Esophagus muscularis mucosa (tissue), 4 donors: ENCODE measurements around the gene DNAI2. TPM values are rescaled to one million over a fixed set of nuclear protein-coding genes. Genes with fewer than 3 reads are reported as not detected.

Experiments used
- DNase-seq: peaks from one replicate; pipeline ENCODE4 v3.0.0-alpha.2; 2017; ENCODE audit errors: extremely low spot score
- H3K27ac ChIP-seq, 4 donors: fragments of 200-600 bp; sonication (generic); replicated peaks in 1 of 4; 1 replicate in 3 of 4; 2 replicates in 1 of 4; pipeline ENCODE4 v1.5.1; 2016 to 2019; ENCODE audit warnings: mild to moderate bottlenecking in 1 of 4
- H3K27me3 ChIP-seq, 4 donors: fragments of 200-600 bp; sonication (generic); one replicate each; pipeline versions ENCODE4 v1.5.1 to v1.6.0; 2016 to 2019
- H3K36me3 ChIP-seq, 4 donors: fragments of 200-600 bp; sonication (generic); one replicate each; pipeline ENCODE4 v1.5.1; 2016 to 2019
- H3K4me1 ChIP-seq, 4 donors: fragments of 200-600 bp; sonication (generic); one replicate each; pipeline ENCODE4 v1.5.1; 2016 to 2019
- H3K4me3 ChIP-seq, 4 donors: fragments of 200-600 bp; sonication (generic); 1 replicate in 2 of 4; 2 replicates in 2 of 4; pipeline ENCODE4 v1.5.1; 2016 to 2019; ENCODE audit warnings: mild to moderate bottlenecking in 4 of 4, moderate library complexity in 1 of 4
- H3K9me3 ChIP-seq, 4 donors: fragments of 200-600 bp; sonication (generic); 1 replicate in 3 of 4; 2 replicates in 1 of 4; pipeline ENCODE4 v1.5.1; 2016 to 2019
- EP300 ChIP-seq: sonication (generic); formaldehyde crosslinking; IDR thresholded peaks from one replicate; pipeline ENCODE4 v1.6.1; 2017; ENCODE audit warnings: antibody characterized with exemption
- POLR2A ChIP-seq: fragments of 450-650 bp; IDR thresholded peaks from one replicate; pipeline ENCODE4 v1.6.1; 2017; ENCODE audit warnings: antibody characterized with exemption, moderate library complexity, mild to moderate bottlenecking, low read depth
- POLR2AphosphoS5 ChIP-seq, 2 donors: sonication (generic); formaldehyde crosslinking; IDR thresholded peaks; one replicate each; pipeline ENCODE4 v1.6.1; 2017; ENCODE audit warnings: antibody characterized with exemption in 2 of 2
- WGBS: methylation state at CpG from one replicate; pipeline ENCODE4 v1.1.5; 2018; 5-methylcytosine and 5-hydroxymethylcytosine counted together
- intact Hi-C: fragments of 100-400 bp; cut with DNase I; formaldehyde crosslinking; loops from one replicate; pipeline ENCODE4 v1.15.1; 2023
- total RNA-seq, 4 donors: library from RNA; depleted of rRNA; stranded (reverse); fragments of >200 nt; gene quantifications; one replicate each; pipeline versions ENCODE4 v1.1.0 to v1.2.1, GENCODE V29; 2016
- TF ChIP-seq, protein P1 (sequence below), 3 experiments: fragments of 200-600 bp in 2 of 3; fragments of 450-650 bp in 1 of 3; sonication (generic) in 2 of 3; IDR thresholded peaks; one replicate each; pipeline ENCODE4 v1.5.1; 2017 to 2019; ENCODE audit warnings: antibody characterized with exemption in 3 of 3, mild to moderate bottlenecking in 2 of 3, moderate library complexity in 1 of 3

The DNAI2 gene
- total RNA-seq, 4 donors from 2014 or later = not detected

DNA sequence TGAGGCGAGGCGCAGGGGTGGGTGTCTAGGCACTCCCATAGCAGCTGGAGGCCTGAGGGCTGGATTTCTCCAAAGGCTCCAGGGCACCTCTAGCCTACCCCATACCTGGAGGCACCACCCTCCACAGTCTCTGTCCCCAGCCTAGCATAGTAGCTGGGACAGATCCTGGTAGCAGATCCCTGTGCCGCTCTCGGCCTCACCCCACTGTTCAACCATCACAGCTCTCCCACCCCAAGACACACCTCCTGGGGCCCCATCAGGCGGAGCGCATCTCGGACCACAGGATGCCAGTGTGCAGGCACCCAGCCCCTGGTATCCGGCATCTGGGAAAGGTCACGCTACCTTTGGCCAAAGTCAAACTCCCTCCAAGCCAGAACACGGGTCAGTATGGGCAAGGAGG, 80.5 kb downstream of the DNAI2 start:
- H3K36me3 ChIP-seq = no peaks in the 10 kb centered on the region
- H3K27me3 ChIP-seq = peaks cover 0 to 99% (median 29%) of the 10 kb centered on the region in 4 donors
- H3K27ac ChIP-seq = no peak overlapping the region
- TF ChIP-seq POLR2AphosphoS5 (IDR thresholded peaks at IDR 0.05) (no peak), POLR2A (no peak)
- TF ChIP-seq, protein P1, sequence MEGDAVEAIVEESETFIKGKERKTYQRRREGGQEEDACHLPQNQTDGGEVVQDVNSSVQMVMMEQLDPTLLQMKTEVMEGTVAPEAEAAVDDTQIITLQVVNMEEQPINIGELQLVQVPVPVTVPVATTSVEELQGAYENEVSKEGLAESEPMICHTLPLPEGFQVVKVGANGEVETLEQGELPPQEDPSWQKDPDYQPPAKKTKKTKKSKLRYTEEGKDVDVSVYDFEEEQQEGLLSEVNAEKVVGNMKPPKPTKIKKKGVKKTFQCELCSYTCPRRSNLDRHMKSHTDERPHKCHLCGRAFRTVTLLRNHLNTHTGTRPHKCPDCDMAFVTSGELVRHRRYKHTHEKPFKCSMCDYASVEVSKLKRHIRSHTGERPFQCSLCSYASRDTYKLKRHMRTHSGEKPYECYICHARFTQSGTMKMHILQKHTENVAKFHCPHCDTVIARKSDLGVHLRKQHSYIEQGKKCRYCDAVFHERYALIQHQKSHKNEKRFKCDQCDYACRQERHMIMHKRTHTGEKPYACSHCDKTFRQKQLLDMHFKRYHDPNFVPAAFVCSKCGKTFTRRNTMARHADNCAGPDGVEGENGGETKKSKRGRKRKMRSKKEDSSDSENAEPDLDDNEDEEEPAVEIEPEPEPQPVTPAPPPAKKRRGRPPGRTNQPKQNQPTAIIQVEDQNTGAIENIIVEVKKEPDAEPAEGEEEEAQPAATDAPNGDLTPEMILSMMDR (IDR thresholded peaks at IDR 0.05) = no peak
- DNase-seq = no peak
- H3K9me3 ChIP-seq = no peaks in the 10 kb centered on the region
- WGBS = 81% methylated on average over 7 of the region's 10 CpGs
- peaks cover 0 to 23% (median 15%) of the 10 kb centered on the region in 4 donors for H3K4me1 ChIP-seq
- intact Hi-C loops = no loop called here
- H3K4me3 ChIP-seq = no peak overlapping the region

DNA sequence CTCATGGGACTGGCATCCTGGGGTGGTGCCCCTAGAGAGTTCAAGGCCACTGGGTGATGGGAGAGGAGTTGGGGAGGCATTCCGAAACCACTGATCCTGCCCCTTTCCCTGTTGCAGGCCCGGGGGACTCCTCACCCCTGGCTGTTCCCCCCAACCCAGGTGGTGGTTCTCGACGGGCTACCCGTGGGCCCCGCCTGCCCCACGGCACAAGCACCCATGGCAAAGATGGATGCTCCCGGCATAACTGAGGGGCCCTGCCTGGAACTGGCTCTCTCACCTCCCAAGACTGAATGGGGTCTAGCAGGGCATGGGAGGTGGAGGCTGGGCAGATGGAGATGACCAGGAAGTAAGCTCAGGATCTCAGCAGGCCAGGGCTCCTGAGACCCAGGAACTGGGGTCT, 81.0 kb downstream of the DNAI2 start:
- no peak for TF ChIP-seq POLR2A
- TF ChIP-seq EP300 = no peak
- TF ChIP-seq, protein P1 (IDR thresholded peaks at IDR 0.05) = no peak
- TF ChIP-seq POLR2AphosphoS5 (IDR thresholded peaks at IDR 0.05) = no peak
- WGBS = 79% methylated on average over 8 of the region's 8 CpGs
- no peak overlapping the region for H3K27ac ChIP-seq
- H3K4me3 ChIP-seq = no peak overlapping the region
- peaks cover 0 to 23% (median 15%) of the 10 kb centered on the region in 4 donors for H3K4me1 ChIP-seq
- peaks cover 0 to 100% (median 34%) of the 10 kb centered on the region in 4 donors for H3K27me3 ChIP-seq
- H3K9me3 ChIP-seq = no peaks in the 10 kb centered on the region
- intact Hi-C loops = no loop called here
- no peak for DNase-seq
- H3K36me3 ChIP-seq = no peaks in the 10 kb centered on the region

DNA sequence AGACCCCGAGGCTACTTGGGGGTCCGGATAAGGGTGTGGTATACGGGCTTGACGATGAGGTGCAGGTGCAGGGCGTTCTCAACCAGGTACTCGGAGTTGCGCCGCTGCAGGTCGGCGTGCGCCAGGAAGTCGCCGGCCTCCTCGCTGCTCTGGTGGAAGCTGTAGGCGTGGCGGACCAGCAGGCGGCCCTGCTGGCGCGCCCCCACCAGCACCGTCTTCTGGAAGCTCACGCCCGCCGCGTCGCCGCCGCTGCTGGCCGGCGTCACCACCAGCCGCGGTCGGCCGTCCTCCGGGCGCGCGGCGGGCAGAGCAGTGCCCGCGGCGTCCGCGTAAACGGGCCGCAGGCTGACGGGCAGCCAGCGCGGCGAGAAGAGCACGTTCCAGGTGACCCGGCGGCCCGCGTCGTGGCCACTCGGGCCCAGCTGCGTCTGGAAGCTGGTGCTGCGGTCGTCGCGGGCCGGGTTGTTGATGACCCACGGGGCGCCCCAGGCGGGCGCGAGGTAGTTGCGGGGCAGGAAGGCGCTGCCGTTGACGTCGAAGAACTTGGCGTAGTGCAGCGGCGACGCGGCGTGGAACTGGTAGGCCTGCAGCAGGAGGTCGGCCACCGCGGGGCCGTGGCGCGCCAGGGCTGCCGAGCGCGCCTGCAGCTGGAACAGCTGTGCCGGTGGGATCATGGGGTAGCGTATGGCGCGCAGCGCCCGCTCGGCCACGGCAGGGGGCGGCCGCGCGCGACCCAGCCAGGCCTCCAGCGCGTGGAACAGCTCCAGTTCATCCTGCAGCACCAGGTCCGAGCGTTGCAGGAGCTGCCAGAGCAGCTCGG, 82.8 kb downstream of the DNAI2 start:
- WGBS = 18% methylated on average over 8 of the region's 105 CpGs
- Histone ChIP-seq H3K27ac (no peak overlapping the region), H3K4me1 (peaks cover 0 to 34% (median 23%) of the 10 kb centered on the region in 4 donors), H3K4me3 (peak overlapping the region; percentile 26 to 43 (median 38)), H3K9me3 (no peaks in the 10 kb centered on the region), H3K27me3 (peaks cover 0 to 100% (median 47%) of the 10 kb centered on the region in 4 donors), H3K36me3 (no peaks in the 10 kb centered on the region)
- DNase-seq = no peak
- TF ChIP-seq EP300 (no peak), POLR2AphosphoS5 (IDR thresholded peaks at IDR 0.05) (no peak), POLR2A (no peak)
- TF ChIP-seq, protein P1 (IDR thresholded peaks at IDR 0.05) = no peak
- intact Hi-C loops = no loop called here

DNA sequence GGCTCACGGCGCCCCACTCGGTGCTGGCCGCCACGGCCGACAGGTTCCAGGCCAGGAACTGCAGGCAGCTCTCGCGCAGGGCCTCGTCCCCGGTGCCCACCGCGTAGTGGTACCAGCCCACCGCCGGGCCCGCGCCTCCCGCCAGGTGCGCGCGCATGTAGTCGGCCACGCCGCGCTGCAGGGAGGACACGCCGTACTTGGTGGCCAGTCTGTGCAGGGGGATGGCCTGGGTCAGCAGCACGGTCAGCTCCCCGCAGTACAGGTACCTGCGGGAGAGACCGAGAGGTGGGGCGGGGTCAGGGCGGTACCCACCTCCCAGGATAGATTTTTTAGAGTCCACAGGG, 83.4 kb downstream of the DNAI2 start:
- H3K4me1 ChIP-seq = peaks cover 0 to 36% (median 23%) of the 10 kb centered on the region in 4 donors
- DNase-seq = no peak
- H3K9me3 ChIP-seq = no peaks in the 10 kb centered on the region
- intact Hi-C loops = no loop called here
- TF ChIP-seq POLR2A = no peak
- no peak for TF ChIP-seq EP300
- no peak for TF ChIP-seq POLR2AphosphoS5 (IDR thresholded peaks at IDR 0.05)
- TF ChIP-seq, protein P1 (IDR thresholded peaks at IDR 0.05) = no peak
- H3K4me3 ChIP-seq = peak overlapping the region; percentile 26 to 43 (median 38)
- 32% methylated on average over 17 of the region's 32 CpGs for WGBS
- H3K36me3 ChIP-seq = no peaks in the 10 kb centered on the region
- H3K27ac ChIP-seq = no peak overlapping the region
- peaks cover 0 to 100% (median 50%) of the 10 kb centered on the region in 4 donors for H3K27me3 ChIP-seq
